Measurements from ENCODE around the gene AGRP. TPM values are rescaled to one million over a fixed set of nuclear protein-coding genes. Genes with fewer than 3 reads are reported as not detected.

Gene AGRP
- total RNA-seq, 2 experiments from 2014 or later, result not detected

DNA sequence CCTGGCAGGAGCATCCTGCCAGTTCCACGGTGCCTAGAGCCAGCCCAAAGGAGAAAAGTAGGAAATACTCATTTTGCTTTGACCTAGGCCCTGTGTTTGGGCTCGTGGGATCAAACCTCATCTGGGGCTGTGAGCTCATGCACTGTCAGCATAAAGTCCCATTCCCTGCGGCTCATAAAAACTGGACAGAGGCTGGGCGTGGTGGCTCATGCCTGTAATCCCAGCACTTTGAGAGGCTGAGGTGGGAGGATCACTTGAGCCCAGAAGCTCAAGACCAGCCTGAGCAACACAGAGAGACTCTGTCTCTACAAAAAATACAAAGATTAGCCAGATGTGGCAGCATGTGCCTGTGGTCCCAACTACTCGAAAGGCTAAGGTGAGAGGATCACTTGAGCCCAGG, 20.3 kb downstream of the AGRP start:
- POLR2A ChIA-PET, result no interaction called here
- Histone ChIP-seq H3K27ac (ENCODE audit: low read depth, low read length, poor library complexity, severe bottlenecking) (no peak overlapping the region), H3K79me2 (ENCODE audit: insufficient read depth, low read depth, low read length) (no peaks in the 10 kb centered on the region), H3K9me2 (ENCODE audit: insufficient read depth, low read length) (no peaks in the 10 kb centered on the region), H3K4me1 (ENCODE audit: insufficient read depth, low read length, poor library complexity, severe bottlenecking) (peaks cover 4% of the 10 kb centered on the region), H2AFZ (ENCODE audit: low read length) (no peak overlapping the region), H3K4me2 (ENCODE audit: low read length) (no peak overlapping the region), H3K36me3 (ENCODE audit: insufficient read depth, low read length) (no peaks in the 10 kb centered on the region), H4K20me1 (ENCODE audit: insufficient read depth, low read length) (no peaks in the 10 kb centered on the region; the same call in 1 of the 2 replicates), H3K4me3 (ENCODE audit: low read depth, low read length, poor library complexity, severe bottlenecking) (no peak overlapping the region), H3K9me3 (ENCODE audit: low read length) (no peaks in the 10 kb centered on the region)
- intact Hi-C loops (cut with micrococcal nuclease; ENCODE audit: unreplicated experiment), result no loop called here
- CTCF ChIA-PET (ENCODE audit: unreplicated experiment), result interaction anchor here (0.6 kb wide), 1 partner anchor 318 kb away, joined by 3 read pairs; no protein-coding TSS in a partner anchor
- TF ChIP-seq, protein P1, sequence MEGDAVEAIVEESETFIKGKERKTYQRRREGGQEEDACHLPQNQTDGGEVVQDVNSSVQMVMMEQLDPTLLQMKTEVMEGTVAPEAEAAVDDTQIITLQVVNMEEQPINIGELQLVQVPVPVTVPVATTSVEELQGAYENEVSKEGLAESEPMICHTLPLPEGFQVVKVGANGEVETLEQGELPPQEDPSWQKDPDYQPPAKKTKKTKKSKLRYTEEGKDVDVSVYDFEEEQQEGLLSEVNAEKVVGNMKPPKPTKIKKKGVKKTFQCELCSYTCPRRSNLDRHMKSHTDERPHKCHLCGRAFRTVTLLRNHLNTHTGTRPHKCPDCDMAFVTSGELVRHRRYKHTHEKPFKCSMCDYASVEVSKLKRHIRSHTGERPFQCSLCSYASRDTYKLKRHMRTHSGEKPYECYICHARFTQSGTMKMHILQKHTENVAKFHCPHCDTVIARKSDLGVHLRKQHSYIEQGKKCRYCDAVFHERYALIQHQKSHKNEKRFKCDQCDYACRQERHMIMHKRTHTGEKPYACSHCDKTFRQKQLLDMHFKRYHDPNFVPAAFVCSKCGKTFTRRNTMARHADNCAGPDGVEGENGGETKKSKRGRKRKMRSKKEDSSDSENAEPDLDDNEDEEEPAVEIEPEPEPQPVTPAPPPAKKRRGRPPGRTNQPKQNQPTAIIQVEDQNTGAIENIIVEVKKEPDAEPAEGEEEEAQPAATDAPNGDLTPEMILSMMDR (conservative IDR thresholded peaks at IDR 0.05; ENCODE audit: low read length), result no peak
- BruUV-seq (replicated peaks), result no TSS peak
- DNase-seq (ENCODE audit: low spot score), result no peak

DNA sequence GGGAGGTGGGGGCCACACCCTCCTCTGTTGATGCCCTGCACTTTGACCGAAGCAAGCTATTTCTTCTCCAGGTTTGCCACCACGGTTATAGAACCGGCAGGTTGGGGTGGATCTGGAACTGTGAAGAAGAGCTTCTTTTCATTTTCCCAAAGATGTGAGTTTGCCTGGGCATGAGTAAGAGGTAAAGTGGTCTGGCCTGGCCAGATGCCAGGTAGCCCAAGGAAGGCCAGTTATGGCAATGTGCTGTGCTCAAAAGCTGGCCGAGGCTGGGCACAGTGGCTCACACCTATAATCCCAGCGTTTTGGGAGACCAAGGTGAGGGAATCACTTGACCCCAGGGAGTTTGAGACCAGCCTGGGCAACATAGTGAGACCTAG, 21.1 kb downstream of the AGRP start:
- no peak for TF ChIP-seq EZH2phosphoT487 (IDR thresholded peaks at IDR 0.05; ENCODE audit: borderline replicate concordance, low read depth, low read length)
- TF ChIP-seq, protein P1 (conservative IDR thresholded peaks at IDR 0.05; ENCODE audit: low read length), result no peak
- no peaks in the 10 kb centered on the region for H3K79me2 ChIP-seq (ENCODE audit: insufficient read depth, low read depth, low read length)
- H3K27ac ChIP-seq (ENCODE audit: low read depth, low read length, poor library complexity, severe bottlenecking), result no peak overlapping the region
- no peaks in the 10 kb centered on the region; the same call in 1 of the 2 replicates for H4K20me1 ChIP-seq (ENCODE audit: insufficient read depth, low read length)
- no peaks in the 10 kb centered on the region for H3K36me3 ChIP-seq (ENCODE audit: insufficient read depth, low read length)
- intact Hi-C loops (cut with micrococcal nuclease; ENCODE audit: unreplicated experiment), result no loop called here
- no peak overlapping the region for H3K4me2 ChIP-seq (ENCODE audit: low read length)
- no peak for DNase-seq (ENCODE audit: low spot score)
- no TSS peak for BruUV-seq (replicated peaks)
- no peak overlapping the region for H2AFZ ChIP-seq (ENCODE audit: low read length)
- no peak overlapping the region for H3K4me3 ChIP-seq (ENCODE audit: low read depth, low read length, poor library complexity, severe bottlenecking)
- POLR2A ChIA-PET, result no interaction called here
- no peaks in the 10 kb centered on the region for H3K9me2 ChIP-seq (ENCODE audit: insufficient read depth, low read length)
- CTCF ChIA-PET (ENCODE audit: unreplicated experiment), result interaction anchor here (0.6 kb wide), 1 partner anchor 435 kb away, joined by 4 read pairs; no protein-coding TSS in a partner anchor
- peaks cover 4% of the 10 kb centered on the region for H3K4me1 ChIP-seq (ENCODE audit: insufficient read depth, low read length, poor library complexity, severe bottlenecking)
- no peaks in the 10 kb centered on the region for H3K9me3 ChIP-seq (ENCODE audit: low read length)

DNA sequence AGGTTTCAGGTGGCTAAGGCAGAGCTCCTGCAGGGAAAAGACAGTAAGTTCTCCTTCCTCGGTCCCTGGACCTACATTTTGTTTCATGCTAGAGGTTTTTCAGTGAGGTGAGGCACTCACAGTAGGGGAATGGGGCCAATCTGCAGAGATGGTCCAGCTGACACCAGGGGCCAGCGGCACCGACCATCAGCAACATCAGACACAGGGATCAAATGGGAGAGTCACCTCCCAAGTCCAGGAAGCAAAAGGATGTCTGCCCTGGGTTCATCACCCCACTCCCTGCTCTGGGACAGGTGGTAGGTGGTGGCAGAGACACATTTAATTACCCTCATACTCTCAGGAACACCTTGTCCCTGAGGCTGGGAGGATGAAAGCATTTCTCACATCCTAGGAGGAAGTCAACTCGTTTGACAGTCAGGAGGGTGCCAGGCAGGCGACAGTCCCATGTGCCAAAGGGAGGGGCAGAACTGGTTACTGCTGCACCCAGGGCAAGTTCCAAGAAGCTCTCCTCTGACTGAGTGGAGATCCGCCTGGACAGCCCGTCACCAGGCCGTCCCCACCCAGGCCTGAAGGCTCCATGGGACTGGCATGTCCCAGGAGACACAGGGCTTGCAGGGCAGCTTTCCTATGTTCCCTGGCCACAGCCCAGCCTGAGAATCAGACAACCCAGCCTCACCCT, 21.6 kb downstream of the AGRP start:
- Histone ChIP-seq H2AFZ (ENCODE audit: low read length) (no peak overlapping the region), H3K79me2 (ENCODE audit: insufficient read depth, low read depth, low read length) (no peaks in the 10 kb centered on the region), H4K20me1 (ENCODE audit: insufficient read depth, low read length) (no peaks in the 10 kb centered on the region; the same call in 1 of the 2 replicates), H3K4me1 (ENCODE audit: insufficient read depth, low read length, poor library complexity, severe bottlenecking) (peaks cover 4% of the 10 kb centered on the region), H3K27ac (ENCODE audit: low read depth, low read length, poor library complexity, severe bottlenecking) (no peak overlapping the region), H3K9me2 (ENCODE audit: insufficient read depth, low read length) (no peaks in the 10 kb centered on the region), H3K9me3 (ENCODE audit: low read length) (no peaks in the 10 kb centered on the region), H3K4me3 (ENCODE audit: low read depth, low read length, poor library complexity, severe bottlenecking) (no peak overlapping the region), H3K36me3 (ENCODE audit: insufficient read depth, low read length) (no peaks in the 10 kb centered on the region), H3K4me2 (ENCODE audit: low read length) (no peak overlapping the region)
- ChIA-PET POLR2A (no interaction called here), CTCF (ENCODE audit: unreplicated experiment) (no interaction called here)
- TF ChIP-seq, protein P1 (conservative IDR thresholded peaks at IDR 0.05; ENCODE audit: low read length), result no peak
- TF ChIP-seq EZH2phosphoT487 (IDR thresholded peaks at IDR 0.05; ENCODE audit: borderline replicate concordance, low read depth, low read length), result no peak
- no TSS peak for BruUV-seq (replicated peaks)
- intact Hi-C loops (cut with micrococcal nuclease; ENCODE audit: unreplicated experiment), result no loop called here
- no peak for DNase-seq (ENCODE audit: low spot score)

Data from OCI-LY7 (cell line).